ENCODE results near the gene FOXQ1.

The FOXQ1 gene

DNA sequence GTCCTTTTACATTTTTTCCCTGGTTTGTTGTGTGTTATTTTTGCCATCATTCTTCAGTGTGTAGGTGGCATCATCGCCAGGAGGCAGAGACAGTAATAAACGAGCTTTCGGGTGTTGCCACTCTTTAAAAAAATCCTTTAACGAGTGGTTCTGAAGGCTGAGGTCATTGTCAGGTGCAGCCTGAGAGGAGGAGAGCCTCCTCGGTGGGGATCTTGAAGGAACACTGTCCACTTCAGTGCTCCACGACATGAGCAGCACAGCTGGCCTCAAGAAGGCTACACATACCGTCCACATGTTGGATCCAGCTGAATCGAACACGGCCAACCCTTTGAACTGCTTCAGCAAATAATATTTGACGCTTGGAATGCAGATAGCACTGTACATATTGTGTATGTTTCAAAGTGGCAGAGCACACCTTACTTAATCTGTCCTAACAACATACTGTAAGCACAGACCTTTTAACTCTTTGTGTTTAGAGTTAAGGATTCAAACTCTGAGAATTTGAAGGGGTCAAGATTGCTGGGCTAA, 48.0 kb upstream of the FOXQ1 start:
- Histone ChIP-seq H3K9me2 (replicated peaks; ENCODE audit: control insufficient read depth, low read length) (no peaks in the 10 kb centered on the region), H3K9me3 (ENCODE audit: control insufficient read depth, insufficient read depth, low read length) (no peaks in the 10 kb centered on the region), H3F3A (ENCODE audit: control insufficient read depth, insufficient read depth) (no peaks in the 10 kb centered on the region), H3K36me3 (ENCODE audit: control insufficient read depth, low read length) (no peaks in the 10 kb centered on the region), H3K27me3 (ENCODE audit: control insufficient read depth, low read length) (no peaks in the 10 kb centered on the region), H4K20me1 (ENCODE audit: control insufficient read depth, insufficient read depth, low read depth, low read length) (no peaks in the 10 kb centered on the region), H3K79me2 (ENCODE audit: control insufficient read depth, low read length) (no peaks in the 10 kb centered on the region), H3K27ac (ENCODE audit: low read depth, low read length) (no peak overlapping the region), H3K4me1 (ENCODE audit: control insufficient read depth, low read length) (no peaks in the 10 kb centered on the region), H3K4me3 (ENCODE audit: low read length) (no peak overlapping the region), H3K4me2 (ENCODE audit: low read length) (no peak overlapping the region)
- no peak for TF ChIP-seq EZH2phosphoT487 (IDR thresholded peaks at IDR 0.05; ENCODE audit: borderline replicate concordance, low read length)
- TF ChIP-seq CTCF (IDR thresholded peaks at IDR 0.05; ENCODE audit: low read depth, low read length, poor library complexity, severe bottlenecking), result no peak

- no peaks in the 10 kb centered on the region for H3K9me3 ChIP-seq (ENCODE audit: control insufficient read depth, insufficient read depth, low read length)
- no peaks in the 10 kb centered on the region for H3K36me3 ChIP-seq (ENCODE audit: control insufficient read depth, low read length)
- H4K20me1 ChIP-seq (ENCODE audit: control insufficient read depth, insufficient read depth, low read depth, low read length), result no peaks in the 10 kb centered on the region
- H3K9me2 ChIP-seq (replicated peaks; ENCODE audit: control insufficient read depth, low read length), result no peaks in the 10 kb centered on the region
- no peaks in the 10 kb centered on the region for H3K4me1 ChIP-seq (ENCODE audit: control insufficient read depth, low read length)
- no peaks in the 10 kb centered on the region for H3F3A ChIP-seq (ENCODE audit: control insufficient read depth, insufficient read depth)
- H3K4me2 ChIP-seq (ENCODE audit: low read length), result no peak overlapping the region
- H3K27ac ChIP-seq (ENCODE audit: low read depth, low read length), result no peak overlapping the region
- no peaks in the 10 kb centered on the region for H3K79me2 ChIP-seq (ENCODE audit: control insufficient read depth, low read length)
- TF ChIP-seq EZH2phosphoT487 (IDR thresholded peaks at IDR 0.05; ENCODE audit: borderline replicate concordance, low read length), result no peak
- no peak for TF ChIP-seq CTCF (IDR thresholded peaks at IDR 0.05; ENCODE audit: low read depth, low read length, poor library complexity, severe bottlenecking)
- no peak overlapping the region for H3K4me3 ChIP-seq (ENCODE audit: low read length)
- H3K27me3 ChIP-seq (ENCODE audit: control insufficient read depth, low read length), result no peaks in the 10 kb centered on the region
Observed at GRCh38 chr6:1264619-1265445, 47.1 kb upstream of the FOXQ1 start.

DNA sequence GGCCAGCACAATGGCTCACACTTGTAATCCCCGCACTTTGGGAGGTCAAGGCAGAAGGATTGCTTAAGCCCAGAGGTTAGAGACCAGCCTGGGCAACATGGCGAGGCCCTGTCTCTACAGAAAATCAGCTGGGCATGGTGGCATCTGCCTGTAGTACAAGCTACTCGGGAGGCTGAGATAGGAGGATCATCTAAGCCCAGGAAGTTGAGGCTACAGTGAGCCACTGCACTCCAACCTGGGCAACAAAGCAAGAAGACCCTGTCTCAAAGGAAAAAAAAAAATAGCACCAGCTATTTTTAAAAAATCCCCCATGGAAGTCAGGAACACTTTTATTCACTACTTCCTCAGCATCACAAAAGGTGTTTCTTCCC, 45.2 kb upstream of the FOXQ1 start:
- TF ChIP-seq CTCF (IDR thresholded peaks at IDR 0.05; ENCODE audit: low read depth, low read length, poor library complexity, severe bottlenecking) (no peak), EZH2phosphoT487 (IDR thresholded peaks at IDR 0.05; ENCODE audit: borderline replicate concordance, low read length) (no peak)
- no peaks in the 10 kb centered on the region for H3K36me3 ChIP-seq (ENCODE audit: control insufficient read depth, low read length)
- H3F3A ChIP-seq (ENCODE audit: control insufficient read depth, insufficient read depth), result no peaks in the 10 kb centered on the region
- H3K27me3 ChIP-seq (ENCODE audit: control insufficient read depth, low read length), result no peaks in the 10 kb centered on the region
- H3K79me2 ChIP-seq (ENCODE audit: control insufficient read depth, low read length), result no peaks in the 10 kb centered on the region
- H3K4me2 ChIP-seq (ENCODE audit: low read length), result no peak overlapping the region
- H4K20me1 ChIP-seq (ENCODE audit: control insufficient read depth, insufficient read depth, low read depth, low read length), result no peaks in the 10 kb centered on the region
- H3K9me3 ChIP-seq (ENCODE audit: control insufficient read depth, insufficient read depth, low read length), result no peaks in the 10 kb centered on the region; the same call in 1 of the 2 replicates
- no peaks in the 10 kb centered on the region for H3K4me1 ChIP-seq (ENCODE audit: control insufficient read depth, low read length)
- H3K27ac ChIP-seq (ENCODE audit: low read depth, low read length), result no peak overlapping the region
- H3K4me3 ChIP-seq (ENCODE audit: low read length), result no peak overlapping the region
- no peaks in the 10 kb centered on the region for H3K9me2 ChIP-seq (replicated peaks; ENCODE audit: control insufficient read depth, low read length)
